A549 (cell line): ENCODE data around the gene KRTAP2-4. TPM values are rescaled to one million over a fixed set of nuclear protein-coding genes. Genes with fewer than 3 reads are reported as not detected.
"Not testable (repeated sequence)": the region's sequence is repeated elsewhere in the genome, so short reads cannot be mapped to it uniquely, and the experiment has no call there.

Source experiments
- ATAC-seq, 2 experiments: fragments of 200-7000 bp in 1 of 2; fragments of >200 bp in 1 of 2; cut with Nextera tagmentation in 1 of 2; cut with Tn5 transposase in 1 of 2; 3 replicates each; pipeline versions ENCODE4 v1.8.0 to v1.9.1; 2018 to 2020; ENCODE audit warnings: mild to moderate bottlenecking in 1 of 2, moderate library complexity in 1 of 2
- CTCF ChIA-PET: fragments of 300-600 bp; sonication (Branson Sonifier 250); formaldehyde crosslinking; extraction: SDS; loops from one replicate; lab custom pipeline; 2021; ENCODE audit warnings: antibody characterized with exemption, inconsistent platforms; lab: Yijun Ruan, JAX
- POLR2A ChIA-PET: fragments of 350-600 bp; formaldehyde crosslinking; extraction: SDS; loops from one replicate; lab custom pipeline; 2021; ENCODE audit warnings: antibody characterized with exemption, inconsistent platforms; lab: Yijun Ruan, JAX
- DNase-seq, 2 experiments: peaks; one replicate each; pipeline versions ENCODE4 v3.0.0 to v3.0.0-alpha.2; 2011 to 2016; ENCODE audit warnings: low read depth in 1 of 2, low spot score in 1 of 2
- FAIRE-seq: peaks from 2 replicates; lab custom pipeline; 2011; peaks lifted over from hg19 to GRCh38; lab: Jason Lieb, UNC
- H3K27ac ChIP-seq, 2 experiments: fragments of >200 bp; sonication (Bioruptor Twin); formaldehyde crosslinking; 3 replicates each; pipeline ENCODE4 v1.5.1; 2016 to 2017
- H3K4me1 ChIP-seq: fragments of >200 bp; sonication (Bioruptor Twin); formaldehyde crosslinking; 3 replicates; pipeline ENCODE4 v1.6.1; 2016
- H3K4me2 ChIP-seq: fragments of >200 bp; sonication (Bioruptor Twin); formaldehyde crosslinking; 3 replicates; pipeline ENCODE4 v1.6.1; 2016
- H3K4me3 ChIP-seq: fragments of >200 bp; sonication (Bioruptor Twin); formaldehyde crosslinking; 3 replicates; pipeline ENCODE4 v1.5.1; 2016
- H3K9me3 ChIP-seq: fragments of >200 bp; sonication (Bioruptor Twin); formaldehyde crosslinking; 3 replicates; pipeline ENCODE4 v1.6.1; 2016
- BHLHE40 ChIP-seq: IDR thresholded peaks from 2 replicates; pipeline ENCODE4 v1.6.1; 2012; ENCODE audit warnings: low read depth, low read length, inconsistent platforms
- FOSB ChIP-seq: fragments of 250-450 bp; sonication (Bioruptor Pico); IDR thresholded peaks from 2 replicates; pipeline ENCODE4 v1.5.0; 2020; ENCODE audit warnings: mild to moderate bottlenecking, moderate library complexity
- FOSL2 ChIP-seq, 2 experiments: fragments of 450-650 bp in 1 of 2; fragments of >200 bp in 1 of 2; sonication (Bioruptor Twin) in 1 of 2; formaldehyde crosslinking; IDR thresholded peaks; 2 replicates each; pipeline versions ENCODE4 v1.5.0 to v1.6.1; 2016 to 2020; ENCODE audit warnings: mild to moderate bottlenecking in 1 of 2, moderate library complexity in 1 of 2
- GATA3 ChIP-seq: IDR thresholded peaks from 2 replicates; pipeline ENCODE4 v1.6.1; 2012; ENCODE audit warnings: borderline replicate concordance
- HOXB5 ChIP-seq: fragments of 250-450 bp; sonication (Bioruptor Pico); IDR thresholded peaks from 2 replicates; pipeline ENCODE4 v1.5.0; 2020; ENCODE audit warnings: mild to moderate bottlenecking, moderate library complexity
- JUNB ChIP-seq: fragments of >200 bp; sonication (Bioruptor Twin); formaldehyde crosslinking; IDR thresholded peaks from 2 replicates; pipeline ENCODE4 v1.6.1; 2016
- MAFK ChIP-seq: fragments of 450-650 bp; IDR thresholded peaks from 2 replicates; pipeline ENCODE4 v1.6.1; 2014; ENCODE audit not compliant: partially characterized antibody
- NR3C1 ChIP-seq: fragments of >200 bp; sonication (Bioruptor Twin); formaldehyde crosslinking; IDR thresholded peaks from 3 replicates; pipeline ENCODE4 v1.6.1; 2017
- PHF8 ChIP-seq: fragments of 200-600 bp; sonication (generic); IDR thresholded peaks from 2 replicates; pipeline ENCODE4 v1.6.1; 2016; ENCODE audit warnings: low read depth, mild to moderate bottlenecking, antibody characterized with exemption, moderate library complexity, borderline replicate concordance
- RCOR1 ChIP-seq: fragments of 150-350 bp; IDR thresholded peaks from 2 replicates; pipeline ENCODE4 v1.6.1; 2014; ENCODE audit warnings: antibody characterized with exemption, low read length, low read depth
- RFX5 ChIP-seq: fragments of 450-650 bp; IDR thresholded peaks from 2 replicates; pipeline ENCODE4 v1.7.1; 2014; ENCODE audit warnings: antibody characterized with exemption, mild to moderate bottlenecking, moderate library complexity
- WGBS: methylation state at CpG from one replicate; pipeline ENCODE4 v1.1.6; 2017; ENCODE audit errors: missing lambda C conversion rate; 5-methylcytosine and 5-hydroxymethylcytosine counted together
- polyA plus RNA-seq, 4 experiments: library from polyadenylated mRNA; depleted of rRNA in 3 of 4; stranded (reverse); fragments of >200 nt; fragmentation: RNase III in 1 of 4; extraction: RNeasy Plus Mini Kit Qiagen cat#74134 plus additional on column Dnase treatment in 1 of 4; gene quantifications; 2 replicates in 3 of 4; 3 replicates in 1 of 4; pipeline ENCODE4 v1.2.3, GENCODE V29; 2011 to 2017
- TF ChIP-seq, protein P1 (sequence below): IDR thresholded peaks from 2 replicates; pipeline ENCODE4 v1.6.1; 2012
- TF ChIP-seq, protein P2 (sequence below): fragments of 200-600 bp; sonication (generic); IDR thresholded peaks from 2 replicates; pipeline ENCODE4 v1.6.1; 2016; ENCODE audit warnings: antibody characterized with exemption, mild to moderate bottlenecking, moderate library complexity
- TF ChIP-seq, protein P3 (sequence below): IDR thresholded peaks from 2 replicates; pipeline ENCODE4 v1.6.1; 2012

KRTAP2-4 gene
- polyA plus RNA-seq, 2 of the 4 experiments (the other 2 are of a cell fraction): not detected

DNA sequence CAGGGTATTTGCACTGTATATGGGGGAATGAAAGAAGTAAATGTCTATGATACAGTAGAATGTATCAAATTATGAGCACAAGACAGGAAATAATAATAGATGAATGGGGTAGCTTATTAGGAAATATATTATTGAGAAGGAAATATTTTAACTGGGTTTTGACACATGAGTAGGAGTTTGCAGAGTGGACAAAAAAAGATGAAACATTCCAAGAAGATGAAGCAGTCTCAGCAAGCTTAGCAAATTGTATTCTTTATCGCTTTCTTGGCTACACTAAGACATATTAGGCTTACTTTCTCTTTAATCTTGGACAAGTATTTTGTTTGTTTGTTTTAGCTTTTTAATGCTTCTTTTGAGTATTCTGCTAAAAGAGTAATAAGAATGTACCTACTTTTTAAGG lies 38.2 kb upstream of the KRTAP2-4 start (continued):
- TF ChIP-seq PHF8 (no peak), FOSB (CRISPR knock-in tag) (no peak), BHLHE40 (no peak), RCOR1 (no peak), HOXB5 (CRISPR knock-in tag) (no peak)
- TF ChIP-seq, protein P1, sequence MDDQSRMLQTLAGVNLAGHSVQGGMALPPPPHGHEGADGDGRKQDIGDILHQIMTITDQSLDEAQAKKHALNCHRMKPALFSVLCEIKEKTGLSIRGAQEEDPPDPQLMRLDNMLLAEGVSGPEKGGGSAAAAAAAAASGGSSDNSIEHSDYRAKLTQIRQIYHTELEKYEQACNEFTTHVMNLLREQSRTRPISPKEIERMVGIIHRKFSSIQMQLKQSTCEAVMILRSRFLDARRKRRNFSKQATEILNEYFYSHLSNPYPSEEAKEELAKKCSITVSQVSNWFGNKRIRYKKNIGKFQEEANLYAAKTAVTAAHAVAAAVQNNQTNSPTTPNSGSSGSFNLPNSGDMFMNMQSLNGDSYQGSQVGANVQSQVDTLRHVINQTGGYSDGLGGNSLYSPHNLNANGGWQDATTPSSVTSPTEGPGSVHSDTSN: no peak
- TF ChIP-seq, all 56 proteins: peak for 0

DNA sequence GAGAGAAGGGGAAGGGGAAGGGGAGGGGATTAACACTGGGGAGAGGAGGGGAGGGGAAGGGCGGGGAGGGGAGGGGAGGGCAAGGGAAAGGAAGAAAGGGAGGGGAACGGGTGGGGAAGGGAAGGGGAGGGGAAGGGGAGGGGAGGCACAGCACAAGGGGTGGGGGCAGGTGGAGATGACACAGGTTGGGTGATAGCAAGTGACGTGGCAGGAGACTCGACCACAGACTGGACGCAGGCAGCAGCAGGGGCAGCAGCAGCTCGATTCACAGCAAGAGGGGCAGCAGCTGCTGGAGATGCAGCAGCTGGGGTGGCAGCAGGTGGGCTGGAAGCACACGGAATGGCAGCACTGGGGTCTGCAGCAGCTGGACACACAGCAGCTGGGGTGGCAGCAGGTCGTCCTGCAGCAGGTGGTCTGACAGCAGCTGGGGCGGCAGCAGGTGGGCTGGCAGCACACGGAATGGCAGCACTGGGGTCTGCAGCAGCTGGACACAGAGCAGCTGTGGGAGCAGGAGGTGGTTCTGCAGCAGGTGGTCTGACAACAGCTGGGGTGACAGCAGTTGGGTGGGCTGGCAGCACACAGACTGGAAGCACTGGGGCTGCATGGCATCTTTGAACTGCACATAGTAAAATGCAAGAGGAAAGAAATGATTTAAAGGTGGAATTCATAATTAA lies 36.0 kb upstream of the KRTAP2-4 start, which contains the start of gene KRTAP4-16:
TSS of gene KRTAP4-16 (minus strand) at position 624 of the 674 bp plus-strand sequence. CDS start at position 624, 0 bp downstream.
- Histone ChIP-seq H3K9me3 (no peaks in the 10 kb centered on the region), H3K4me2 (no peak within 1 kb of the TSS), H3K27ac (peak within 1 kb of the TSS in 1 of 2 experiments; percentile 29; a peak in 1 of 6 replicates), H3K4me3 (no peak within 1 kb of the TSS), H3K4me1 (peaks cover 34% of the 10 kb centered on the region)
- no peak for FAIRE-seq
- CTCF ChIA-PET: no interaction called here
- 87% methylated on average over 8 of the region's 10 CpGs for WGBS
- TF ChIP-seq, protein P2, sequence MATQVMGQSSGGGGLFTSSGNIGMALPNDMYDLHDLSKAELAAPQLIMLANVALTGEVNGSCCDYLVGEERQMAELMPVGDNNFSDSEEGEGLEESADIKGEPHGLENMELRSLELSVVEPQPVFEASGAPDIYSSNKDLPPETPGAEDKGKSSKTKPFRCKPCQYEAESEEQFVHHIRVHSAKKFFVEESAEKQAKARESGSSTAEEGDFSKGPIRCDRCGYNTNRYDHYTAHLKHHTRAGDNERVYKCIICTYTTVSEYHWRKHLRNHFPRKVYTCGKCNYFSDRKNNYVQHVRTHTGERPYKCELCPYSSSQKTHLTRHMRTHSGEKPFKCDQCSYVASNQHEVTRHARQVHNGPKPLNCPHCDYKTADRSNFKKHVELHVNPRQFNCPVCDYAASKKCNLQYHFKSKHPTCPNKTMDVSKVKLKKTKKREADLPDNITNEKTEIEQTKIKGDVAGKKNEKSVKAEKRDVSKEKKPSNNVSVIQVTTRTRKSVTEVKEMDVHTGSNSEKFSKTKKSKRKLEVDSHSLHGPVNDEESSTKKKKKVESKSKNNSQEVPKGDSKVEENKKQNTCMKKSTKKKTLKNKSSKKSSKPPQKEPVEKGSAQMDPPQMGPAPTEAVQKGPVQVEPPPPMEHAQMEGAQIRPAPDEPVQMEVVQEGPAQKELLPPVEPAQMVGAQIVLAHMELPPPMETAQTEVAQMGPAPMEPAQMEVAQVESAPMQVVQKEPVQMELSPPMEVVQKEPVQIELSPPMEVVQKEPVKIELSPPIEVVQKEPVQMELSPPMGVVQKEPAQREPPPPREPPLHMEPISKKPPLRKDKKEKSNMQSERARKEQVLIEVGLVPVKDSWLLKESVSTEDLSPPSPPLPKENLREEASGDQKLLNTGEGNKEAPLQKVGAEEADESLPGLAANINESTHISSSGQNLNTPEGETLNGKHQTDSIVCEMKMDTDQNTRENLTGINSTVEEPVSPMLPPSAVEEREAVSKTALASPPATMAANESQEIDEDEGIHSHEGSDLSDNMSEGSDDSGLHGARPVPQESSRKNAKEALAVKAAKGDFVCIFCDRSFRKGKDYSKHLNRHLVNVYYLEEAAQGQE: no peak
- TF ChIP-seq NR3C1 (no peak), RFX5 (no peak)
- no peak for ATAC-seq
- DNase-seq: no peak
- POLR2A ChIA-PET: no interaction called here

DNA sequence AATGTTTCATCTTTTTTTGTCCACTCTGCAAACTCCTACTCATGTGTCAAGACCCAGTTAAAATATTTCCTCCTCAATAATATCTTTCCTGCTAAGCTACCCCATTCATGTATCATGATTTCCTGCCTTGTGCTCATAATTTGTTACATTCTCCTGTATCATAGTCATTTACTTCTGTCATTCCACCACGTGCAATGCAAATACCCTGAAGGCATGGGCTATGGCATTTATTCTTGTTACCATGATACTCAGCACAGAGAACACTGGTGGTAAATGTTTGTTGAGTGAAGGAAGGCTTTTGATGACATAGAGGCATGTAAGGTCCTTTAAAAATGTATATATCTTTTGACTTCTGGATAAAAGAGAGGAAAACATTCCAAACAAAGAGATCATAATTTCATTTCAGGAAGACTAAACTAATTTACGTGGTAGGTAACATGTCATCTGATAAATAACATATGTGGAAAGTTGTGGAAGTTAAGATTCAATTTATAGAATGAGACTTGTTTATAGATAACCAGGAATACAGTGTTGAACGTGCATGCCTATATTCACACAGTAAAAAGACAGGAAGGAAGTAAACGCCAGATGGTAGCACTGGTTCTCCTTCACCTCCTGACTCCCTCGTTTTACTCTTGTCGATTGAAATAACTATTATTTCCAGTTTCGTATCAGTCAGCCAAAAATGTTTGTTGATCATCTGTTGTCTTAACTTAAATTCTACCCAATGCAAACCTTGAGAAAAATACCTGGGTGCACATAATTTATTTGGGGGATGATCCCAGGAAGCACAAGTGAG lies 34.2 kb upstream of the KRTAP2-4 start:
- H3K9me3 ChIP-seq; H3K27ac ChIP-seq; H3K4me3 ChIP-seq; CTCF ChIA-PET; POLR2A ChIA-PET; TF ChIP-seq FOSL2 (IDR thresholded peaks at IDR 0.05): not testable (repeated sequence)
- ATAC-seq (peak; percentile 54 to 74), FAIRE-seq (peak; percentile 84), DNase-seq (peak in 1 of 2 experiments; percentile 70)
- H3K4me2 ChIP-seq: peak overlapping the region; percentile 14; the same call in 1 of the 3 replicates
- peaks cover 30% of the 10 kb centered on the region; the same call in 2 of the 3 replicates for H3K4me1 ChIP-seq
- 68% methylated on average over 7 of the region's 7 CpGs for WGBS
- peak; percentile 48 for TF ChIP-seq MAFK
- peak; percentile 72 for TF ChIP-seq FOSL2 (CRISPR knock-in tag; IDR thresholded peaks at IDR 0.05)
- peak; percentile 47; the same call in 1 of the 2 replicates for TF ChIP-seq JUNB
- TF ChIP-seq GATA3: 0 out of 2 replicates have a peak, but pooled peaks have one; percentile 35
- TF ChIP-seq, protein P3, sequence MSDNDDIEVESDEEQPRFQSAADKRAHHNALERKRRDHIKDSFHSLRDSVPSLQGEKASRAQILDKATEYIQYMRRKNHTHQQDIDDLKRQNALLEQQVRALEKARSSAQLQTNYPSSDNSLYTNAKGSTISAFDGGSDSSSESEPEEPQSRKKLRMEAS: peak; percentile 66
